Activated gamma-delta T cell (primary cell): Measurements from ENCODE around the gene ARL6IP1.

ENCODE experiments used
- DNase-seq: peaks from one replicate; lab custom pipeline; 2025; lab: John Stamatoyannopoulos, UW
- total RNA-seq, 2 donors: gene quantifications; one replicate each; lab custom pipeline; 2026; lab: John Stamatoyannopoulos, UW

Gene ARL6IP1
- 102 to 136 reads per million in 2 donors for total RNA-seq

GRCh38 chr16:18801145-18801972 lies at the start of gene ARL6IP1:
TSS of gene ARL6IP1 (minus strand) at chr16:18801549. CDS start at chr16:18801466, 83 bp downstream.
- DNase-seq: peak; percentile 97

GRCh38 chr16:18846416-18846815 lies 45.1 kb upstream of the ARL6IP1 start:
- DNase-seq: no peak

GRCh38 chr16:18842565-18842964 lies 41.2 kb upstream of the ARL6IP1 start:
- DNase-seq: no peak

- DNase-seq: no peak
Observed at GRCh38 chr16:18841833-18842525, 40.6 kb upstream of the ARL6IP1 start.

- no peak for DNase-seq
Observed at GRCh38 chr16:18839555-18839954, 38.2 kb upstream of the ARL6IP1 start.

GRCh38 chr16:18836702-18837101 lies 35.4 kb upstream of the ARL6IP1 start:
- DNase-seq: no peak

- DNase-seq: no peak
Observed at GRCh38 chr16:18834864-18835263, 33.5 kb upstream of the ARL6IP1 start.

- DNase-seq: no peak
Observed at GRCh38 chr16:18833707-18834505, 32.6 kb upstream of the ARL6IP1 start.

GRCh38 chr16:18832613-18833012 lies 31.3 kb upstream of the ARL6IP1 start:
- no peak for DNase-seq

GRCh38 chr16:18832006-18832405 lies 30.7 kb upstream of the ARL6IP1 start:
- DNase-seq: no peak

GRCh38 chr16:18829251-18829650 lies 27.9 kb upstream of the ARL6IP1 start:
- DNase-seq: no peak

GRCh38 chr16:18827890-18828289 lies 26.5 kb upstream of the ARL6IP1 start:
- DNase-seq: no peak

GRCh38 chr16:18816286-18816685 lies 14.9 kb upstream of the ARL6IP1 start:
- DNase-seq: no peak

- DNase-seq: no peak
Observed at GRCh38 chr16:18811925-18812324, 10.6 kb upstream of the ARL6IP1 start.

- no peak for DNase-seq
Observed at GRCh38 chr16:18809165-18809564, 7.8 kb upstream of the ARL6IP1 start.

- DNase-seq: no peak
Observed at GRCh38 chr16:18805257-18805773, 4.0 kb upstream of the ARL6IP1 start.

- no peak for DNase-seq
Observed at GRCh38 chr16:18804540-18804939, 3.2 kb upstream of the ARL6IP1 start.

- no peak for DNase-seq
Observed at GRCh38 chr16:18803569-18804462, 2.5 kb upstream of the ARL6IP1 start.

GRCh38 chr16:18802767-18803343 lies 1.5 kb upstream of the ARL6IP1 start:
- no peak for DNase-seq

- DNase-seq: no peak
Observed at GRCh38 chr16:18800775-18801144, 589 bp downstream of the ARL6IP1 start.

GRCh38 chr16:18800293-18800692 lies 1.1 kb downstream of the ARL6IP1 start:
- DNase-seq: no peak
